Fibroblast of villous mesenchyme (primary cell): Measurements from ENCODE around the gene FTHL17. TPM values are rescaled to one million over a fixed set of nuclear protein-coding genes. Genes with fewer than 3 reads are reported as not detected.

Source experiments
- DNase-seq: peaks from one replicate; pipeline ENCODE4 v3.0.0-alpha.2; 2010; ENCODE audit warnings: low read depth
- H3K4me3 ChIP-seq: 2 replicates; pipeline ENCODE4 v1.5.1; 2011; ENCODE audit warnings: low read depth, mild to moderate bottlenecking, low read length
- CTCF ChIP-seq: IDR thresholded peaks from 2 replicates; pipeline ENCODE4 v1.5.1; 2012; ENCODE audit warnings: low read depth, mild to moderate bottlenecking, low read length; ENCODE audit not compliant: insufficient read depth
- total RNA-seq: library from RNA; depleted of rRNA; stranded (reverse); fragments of >200 nt; gene quantifications from 2 replicates; pipeline ENCODE4 v1.2.3, GENCODE V29; 2012

The FTHL17 gene
- total RNA-seq, 1 donor: not detected

- TF ChIP-seq CTCF: no peak
- no peak for DNase-seq
- H3K4me3 ChIP-seq: no peak overlapping the region
Observed at GRCh38 chrX:31057291-31057690, 14.6 kb downstream of the FTHL17 start.

- DNase-seq: no peak
- H3K4me3 ChIP-seq: no peak overlapping the region
- no peak for TF ChIP-seq CTCF
Observed at GRCh38 chrX:31053621-31054020, 18.2 kb downstream of the FTHL17 start.

GRCh38 chrX:31039327-31039711, 32.5 kb downstream of the FTHL17 start:
- DNase-seq: no peak
- H3K4me3 ChIP-seq: no peak overlapping the region
- no peak for TF ChIP-seq CTCF

- peak; percentile 68 for TF ChIP-seq CTCF
- peak; percentile 54 for DNase-seq
- H3K4me3 ChIP-seq: no peak overlapping the region
Observed at GRCh38 chrX:31038575-31039326, 33.1 kb downstream of the FTHL17 start.

- peak; percentile 47 for DNase-seq
- TF ChIP-seq CTCF: peak; percentile 78
Observed at GRCh38 chrX:31036895-31037294, 34.9 kb downstream of the FTHL17 start.

GRCh38 chrX:31027351-31027750, 44.5 kb downstream of the FTHL17 start:
- no peak for TF ChIP-seq CTCF
- no peak overlapping the region for H3K4me3 ChIP-seq
- DNase-seq: no peak

More at GRCh38 chrX:31036895-31037294, 34.9 kb downstream of the FTHL17 start:
- H3K4me3 ChIP-seq: no peak overlapping the region

GRCh38 chrX:31024866-31025265, 47.0 kb downstream of the FTHL17 start:
- no peak overlapping the region for H3K4me3 ChIP-seq
- DNase-seq: no peak
- no peak for TF ChIP-seq CTCF
